Heart left ventricle (tissue), 13 donors: ENCODE data around the gene PTPRO.

ENCODE experiments used
- CTCF ChIP-seq, 12 donors: fragments of 200-600 bp; sonication (generic) in 4 of 12; IDR thresholded peaks; one replicate each; pipeline versions ENCODE4 v1.5.0 to v1.8.0; 2018 to 2022; ENCODE audit warnings: antibody characterized with exemption in 12 of 12, mild to moderate bottlenecking in 5 of 12
- POLR2A ChIP-seq, 2 donors: fragments of 450-650 bp; IDR thresholded peaks; one replicate each; pipeline ENCODE4 v1.6.1; 2017; ENCODE audit warnings: antibody characterized with exemption in 2 of 2, mild to moderate bottlenecking in 2 of 2, moderate library complexity in 2 of 2
- donor health status: ischemic (EF 13 %, LVEDD 7.1; RV severe dilation, severe dysfunction).
- donor health status: DM: no; HTN: yes; CAD: no.
- donor health status: DM: no; HTN: no; CAD: no.
- donor health status: ischemic (EF 25% LVEDD 6.9; RV normal size, moderate dysfunction).
- donor health status: ischemic (EF 25% LVEDD 5.7; RV mildly dilated, moderate dysfunction).
- donor health status: ischemic (EF 35%, LVEDD 5.7; RV mildly dilated, moderate dysfunction).
- donor health status: nonischemic (EF 11% LVEDD 7.7; RV severe dilation, severe dysfunction).
- donor health status: DM: yes; HTN: yes; CAD: no.
- donor health status: PGD.
- donor health status: ischemic (EF 29% LVEDD 5.4; RV normal size, mild dysfunction).
- donor health status: nonischemic (EF 23%, LVEDD 6.1; RV moderate dilation, normal function).

DNA sequence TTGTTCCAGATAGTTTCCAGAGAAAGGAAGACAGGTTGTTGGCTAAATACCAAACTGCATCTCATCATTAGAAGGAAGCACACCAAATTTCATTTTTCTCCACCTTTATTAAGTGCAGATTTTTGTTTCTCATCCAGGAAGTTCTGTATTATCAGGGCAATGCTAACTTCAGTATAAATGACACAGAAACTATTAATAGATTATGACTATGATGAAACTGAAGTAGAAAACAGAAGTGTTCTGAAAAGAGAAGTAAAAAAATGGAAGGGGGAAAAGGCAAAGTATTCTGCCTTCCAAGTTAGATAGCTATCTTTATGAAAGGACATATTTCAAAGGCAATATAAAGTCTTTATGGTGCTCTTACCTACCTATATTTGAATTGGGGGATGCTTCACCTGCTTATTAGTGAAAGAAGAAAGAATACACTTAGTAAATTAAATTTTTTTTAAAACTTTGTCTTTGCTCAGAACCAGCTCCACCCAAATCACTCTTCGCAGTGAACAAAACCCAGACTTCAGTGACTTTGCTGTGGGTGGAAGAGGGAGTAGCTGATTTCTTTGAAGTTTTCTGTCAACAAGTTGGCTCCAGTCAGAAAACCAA is 223.9 kb downstream of the PTPRO start:
- no peak for TF ChIP-seq POLR2A (IDR thresholded peaks at IDR 0.05)
- TF ChIP-seq CTCF (IDR thresholded peaks at IDR 0.05), result no peak
